Smooth muscle cell (in vitro differentiated cells): ENCODE data around the gene KIAA0040. TPM values are rescaled to one million over a fixed set of nuclear protein-coding genes. Genes with fewer than 3 reads are reported as not detected.
A peak's percentile ranks its signal among the peaks of the same experiment; 100 is the strongest.

Source experiments
- DNase-seq: peaks from one replicate; lab custom pipeline; 2025; ENCODE audit not compliant: unreplicated experiment; lab: John Stamatoyannopoulos, UW
- H2AFZ ChIP-seq: fragments of 200-600 bp; sonication (generic); 2 replicates; pipeline ENCODE4 v1.6.0; 2016; ENCODE audit warnings: antibody characterized with exemption, low read depth, mild to moderate bottlenecking
- H3F3A ChIP-seq: fragments of 200-600 bp; sonication (generic); 2 replicates; pipeline ENCODE4 v1.6.0; 2017; ENCODE audit warnings: antibody characterized with exemption, low read depth
- H3K27ac ChIP-seq: fragments of 200-600 bp; sonication (generic); 2 replicates; pipeline ENCODE4 v1.5.1; 2016; ENCODE audit warnings: low read depth, mild to moderate bottlenecking
- H3K27me3 ChIP-seq: fragments of 200-600 bp; sonication (generic); 2 replicates; pipeline ENCODE4 v1.6.1; 2016; ENCODE audit warnings: low read depth, mild to moderate bottlenecking
- H3K36me3 ChIP-seq: fragments of 200-600 bp; sonication (generic); 2 replicates; pipeline ENCODE4 v1.5.1; 2016; ENCODE audit warnings: low read depth
- H3K4me1 ChIP-seq: fragments of 200-600 bp; sonication (generic); 2 replicates; pipeline ENCODE4 v1.5.1; 2016; ENCODE audit warnings: low read depth
- H3K4me2 ChIP-seq: fragments of 200-600 bp; sonication (generic); 2 replicates; pipeline ENCODE4 v1.6.0; 2016; ENCODE audit warnings: mild to moderate bottlenecking
- H3K4me3 ChIP-seq: fragments of 200-600 bp; sonication (generic); 2 replicates; pipeline ENCODE4 v1.5.1; 2016; ENCODE audit warnings: mild to moderate bottlenecking
- H3K79me2 ChIP-seq: fragments of 200-600 bp; sonication (generic); 2 replicates; pipeline ENCODE4 v1.6.0; 2016; ENCODE audit warnings: low read depth, mild to moderate bottlenecking
- H3K9ac ChIP-seq: fragments of 200-600 bp; sonication (generic); 2 replicates; pipeline ENCODE4 v1.6.0; 2016; ENCODE audit warnings: low read depth
- H3K9me3 ChIP-seq: fragments of 200-600 bp; sonication (generic); replicated peaks from 2 replicates; pipeline ENCODE4 v1.5.1; 2016; ENCODE audit warnings: low read depth
- H4K20me1 ChIP-seq: fragments of 200-600 bp; sonication (generic); 2 replicates; pipeline ENCODE4 v1.6.0; 2016; ENCODE audit warnings: low read depth
- WGBS: methylation state at CpG from one replicate; pipeline ENCODE4 v1.1.7; 2016; ENCODE audit warnings: low lambda C conversion rate; 5-methylcytosine and 5-hydroxymethylcytosine counted together
- polyA plus RNA-seq: library from polyadenylated mRNA; unstranded; fragments of >200 nt; fragmentation: Nextera tagmentation; extraction: Ambion mirVana; gene quantifications from 2 replicates; pipeline ENCODE4 v1.2.1, GENCODE V29; 2016
- total RNA-seq: library from RNA; depleted of rRNA; stranded (reverse); fragments of >200 nt; gene quantifications from 2 replicates; pipeline ENCODE4 v1.2.3, GENCODE V29; 2014
- TF ChIP-seq, protein P1 (sequence below): fragments of 200-600 bp; sonication (generic); IDR thresholded peaks from 2 replicates; pipeline ENCODE4 v1.5.1; 2017; ENCODE audit warnings: borderline replicate concordance, mild to moderate bottlenecking, antibody characterized with exemption; ENCODE audit not compliant: insufficient read depth, poor library complexity, severe bottlenecking

The KIAA0040 gene
- 7.2 and 8.9 TPM in 2 replicates for total RNA-seq
- 3.8 and 8.4 TPM in 2 replicates for polyA plus RNA-seq

DNA sequence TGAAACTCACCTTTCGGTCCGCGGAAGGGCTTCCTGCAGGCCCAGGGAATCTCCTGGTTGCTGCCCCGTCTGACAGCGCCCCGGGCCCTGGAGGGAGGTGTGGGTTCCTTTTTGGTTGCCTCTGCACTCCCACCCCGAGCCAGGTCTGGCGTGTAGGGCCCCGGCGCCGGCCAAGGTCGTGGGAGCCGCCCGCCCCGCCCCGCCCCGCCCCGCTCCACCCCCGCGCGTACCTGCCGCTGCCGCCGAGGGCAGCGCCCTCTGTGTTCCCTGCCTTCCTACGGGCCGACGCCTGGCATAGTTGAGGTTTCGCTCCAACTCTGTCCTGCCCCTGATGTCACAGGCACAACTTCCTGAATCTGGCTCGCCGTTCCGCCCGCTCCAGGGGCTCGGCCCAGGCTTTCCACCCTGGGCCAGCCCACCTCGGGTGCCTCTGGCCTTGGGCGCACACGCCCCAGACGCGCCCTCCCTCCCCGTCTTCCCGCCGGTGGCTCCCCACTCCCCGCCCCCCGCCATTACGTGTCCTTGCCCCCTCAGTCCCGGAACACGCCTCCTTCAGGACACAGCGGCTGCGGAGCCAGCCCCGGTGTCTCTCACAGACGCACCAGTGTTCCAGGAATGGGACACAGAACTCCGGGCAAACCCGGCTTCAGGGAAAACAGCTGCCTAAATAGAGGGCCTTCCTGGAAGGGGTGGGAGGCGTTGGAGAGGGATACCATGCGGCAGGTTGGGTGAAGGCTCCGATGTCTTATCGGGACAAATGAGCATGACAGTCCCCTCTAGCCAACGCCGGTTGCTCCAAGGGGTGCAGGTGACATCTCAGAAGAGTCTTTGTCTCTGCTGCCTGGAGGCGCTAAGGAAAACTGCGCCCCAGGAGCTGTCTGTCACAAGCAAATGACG, at the start of gene KIAA0040:
Gene KIAA0040, minus strand, starts transcription at position 147 of the 897 bp plus-strand sequence. CDS start 31,763 bp downstream, outside the sequence.
- TF ChIP-seq, protein P1, sequence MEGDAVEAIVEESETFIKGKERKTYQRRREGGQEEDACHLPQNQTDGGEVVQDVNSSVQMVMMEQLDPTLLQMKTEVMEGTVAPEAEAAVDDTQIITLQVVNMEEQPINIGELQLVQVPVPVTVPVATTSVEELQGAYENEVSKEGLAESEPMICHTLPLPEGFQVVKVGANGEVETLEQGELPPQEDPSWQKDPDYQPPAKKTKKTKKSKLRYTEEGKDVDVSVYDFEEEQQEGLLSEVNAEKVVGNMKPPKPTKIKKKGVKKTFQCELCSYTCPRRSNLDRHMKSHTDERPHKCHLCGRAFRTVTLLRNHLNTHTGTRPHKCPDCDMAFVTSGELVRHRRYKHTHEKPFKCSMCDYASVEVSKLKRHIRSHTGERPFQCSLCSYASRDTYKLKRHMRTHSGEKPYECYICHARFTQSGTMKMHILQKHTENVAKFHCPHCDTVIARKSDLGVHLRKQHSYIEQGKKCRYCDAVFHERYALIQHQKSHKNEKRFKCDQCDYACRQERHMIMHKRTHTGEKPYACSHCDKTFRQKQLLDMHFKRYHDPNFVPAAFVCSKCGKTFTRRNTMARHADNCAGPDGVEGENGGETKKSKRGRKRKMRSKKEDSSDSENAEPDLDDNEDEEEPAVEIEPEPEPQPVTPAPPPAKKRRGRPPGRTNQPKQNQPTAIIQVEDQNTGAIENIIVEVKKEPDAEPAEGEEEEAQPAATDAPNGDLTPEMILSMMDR = no peak
- H3K4me3 ChIP-seq = peak within 1 kb of the TSS; percentile 61
- no peaks in the 10 kb centered on the region for H3K36me3 ChIP-seq
- WGBS = 4% methylated on average over 39 of the region's 62 CpGs
- H3K79me2 ChIP-seq = no peaks in the 10 kb centered on the region
- H3K27me3 ChIP-seq = no peaks in the 10 kb centered on the region
- H3K4me1 ChIP-seq = no peaks in the 10 kb centered on the region
- no peaks in the 10 kb centered on the region for H3K9me3 ChIP-seq
- peak within 1 kb of the TSS; percentile 69 for H3K9ac ChIP-seq
- H4K20me1 ChIP-seq = no peaks in the 10 kb centered on the region
- peak within 1 kb of the TSS; percentile 90 for H3K4me2 ChIP-seq
- H2AFZ ChIP-seq = peak within 1 kb of the TSS; percentile 85
- DNase-seq = peak; percentile 28
- H3F3A ChIP-seq = no peaks in the 10 kb centered on the region
- H3K27ac ChIP-seq = peak within 1 kb of the TSS; percentile 74

DNA sequence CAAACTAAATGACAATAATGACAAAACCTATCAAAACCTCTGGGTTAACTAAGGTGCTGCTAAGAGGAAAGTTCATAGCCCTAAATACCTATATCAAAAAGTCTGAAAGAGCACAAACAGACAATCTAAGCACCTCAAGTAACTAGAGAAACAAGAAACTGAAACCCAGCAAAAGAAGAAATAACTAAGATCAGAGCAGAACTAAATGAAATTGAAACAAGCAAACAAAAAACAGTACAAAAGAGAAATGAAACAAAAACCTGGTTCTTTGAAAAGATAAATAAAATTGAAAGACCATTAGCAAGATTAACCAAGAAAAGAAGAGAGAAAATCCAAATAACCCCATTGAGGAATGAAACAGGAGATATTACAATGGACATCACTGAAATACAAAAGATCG, 44.8 kb upstream of the KIAA0040 start:
- Histone ChIP-seq H3K27ac (no peak overlapping the region), H4K20me1 (no peaks in the 10 kb centered on the region), H3F3A (no peaks in the 10 kb centered on the region), H3K9me3 (no peaks in the 10 kb centered on the region), H3K4me3 (no peak overlapping the region), H2AFZ (no peak overlapping the region), H3K79me2 (no peaks in the 10 kb centered on the region), H3K9ac (no peak overlapping the region), H3K4me2 (no peak overlapping the region), H3K4me1 (no peaks in the 10 kb centered on the region), H3K27me3 (no peaks in the 10 kb centered on the region), H3K36me3 (no peaks in the 10 kb centered on the region)
- WGBS = 97% methylated on average over 1 of the region's 1 CpG
- TF ChIP-seq, protein P1 = no peak
- DNase-seq = no peak

DNA sequence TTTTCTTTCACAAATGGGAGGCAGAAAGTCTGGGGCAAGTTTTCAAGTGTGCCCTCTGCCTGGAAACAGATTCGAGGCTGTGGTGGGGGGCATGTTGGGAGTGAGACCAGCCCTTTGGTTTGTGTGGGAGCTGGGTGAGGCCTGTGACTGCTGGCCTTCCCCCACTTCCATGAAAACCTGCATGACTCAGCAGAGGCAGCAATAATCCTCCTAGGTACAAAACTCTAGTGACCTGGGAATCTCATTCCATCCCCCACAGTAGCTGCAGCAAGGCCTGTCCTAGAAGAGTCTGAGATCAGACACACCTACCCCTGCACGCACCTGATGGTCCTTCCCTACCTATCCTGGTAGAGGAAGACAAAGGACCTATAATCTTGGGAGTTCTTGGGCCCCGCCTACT, 42.1 kb upstream of the KIAA0040 start:
- Histone ChIP-seq H2AFZ (no peak overlapping the region), H3K4me2 (no peak overlapping the region), H3K79me2 (no peaks in the 10 kb centered on the region), H3K4me3 (no peak overlapping the region), H3K4me1 (no peaks in the 10 kb centered on the region), H3K27ac (no peak overlapping the region), H3K36me3 (no peaks in the 10 kb centered on the region), H3K27me3 (no peaks in the 10 kb centered on the region), H3K9ac (no peak overlapping the region), H3F3A (no peaks in the 10 kb centered on the region), H3K9me3 (no peaks in the 10 kb centered on the region), H4K20me1 (no peaks in the 10 kb centered on the region)
- TF ChIP-seq, protein P1 = no peak
- no peak for DNase-seq
- WGBS = 86% methylated on average over 3 of the region's 3 CpGs
